ENCODE data around the gene DACH1. TPM values are rescaled to one million over a fixed set of nuclear protein-coding genes. Genes with fewer than 3 reads are reported as not detected.

The DACH1 gene
- total and polyA plus RNA-seq, 2 donors from 2014 or later = 5.3 to 10.4 TPM

GRCh38 chr13:71702253-71702652 is 164.8 kb downstream of the DACH1 start:
- no peak overlapping the region for H3K4me3 ChIP-seq (ENCODE audit: low read length in 3 of 3)
- TF ChIP-seq CTCF (IDR thresholded peaks at IDR 0.05; ENCODE audit: borderline replicate concordance, extremely low read depth, insufficient read depth) = no peak
- no peak overlapping the region for H3K9ac ChIP-seq (ENCODE audit: low read length in 3 of 3)
- DNase-seq (no peak), FAIRE-seq (no peak)
- H3K9me3 ChIP-seq (ENCODE audit: control insufficient read depth in 2 of 3, insufficient read depth in 1 of 3, low read length in 3 of 3) = no peaks in the 10 kb centered on the region
- H3K4me1 ChIP-seq (ENCODE audit: control insufficient read depth in 2 of 3, insufficient read depth in 2 of 3, low read depth in 1 of 3, low read length in 3 of 3) = no peaks in the 10 kb centered on the region
- H3K27ac ChIP-seq (ENCODE audit: low read depth in 2 of 2, low read length in 2 of 2) = no peak overlapping the region
- peaks cover 0 to 4% (median 0%) of the 10 kb centered on the region in 3 donors for H3K36me3 ChIP-seq (ENCODE audit: control insufficient read depth in 2 of 3, insufficient read depth in 3 of 3, low read length in 3 of 3)
- intact Hi-C loops (cut with DNase I) = no loop called here
- H3K27me3 ChIP-seq (ENCODE audit: control insufficient read depth, insufficient read depth, low read length) = no peaks in the 10 kb centered on the region

GRCh38 chr13:71701741-71702140 is 165.3 kb downstream of the DACH1 start:
- Histone ChIP-seq H3K27me3 (ENCODE audit: control insufficient read depth, insufficient read depth, low read length) (no peaks in the 10 kb centered on the region), H3K9ac (ENCODE audit: low read length in 3 of 3) (no peak overlapping the region), H3K27ac (ENCODE audit: low read depth in 2 of 2, low read length in 2 of 2) (no peak overlapping the region), H3K4me1 (ENCODE audit: control insufficient read depth in 2 of 3, insufficient read depth in 2 of 3, low read depth in 1 of 3, low read length in 3 of 3) (no peaks in the 10 kb centered on the region), H3K4me3 (ENCODE audit: low read length in 3 of 3) (no peak overlapping the region), H3K9me3 (ENCODE audit: control insufficient read depth in 2 of 3, insufficient read depth in 1 of 3, low read length in 3 of 3) (no peaks in the 10 kb centered on the region), H3K36me3 (ENCODE audit: control insufficient read depth in 2 of 3, insufficient read depth in 3 of 3, low read length in 3 of 3) (peaks cover 0 to 4% (median 0%) of the 10 kb centered on the region in 3 donors)
- no peak for FAIRE-seq
- DNase-seq = no peak
- intact Hi-C loops (cut with DNase I) = no loop called here
- no peak for TF ChIP-seq CTCF (IDR thresholded peaks at IDR 0.05; ENCODE audit: borderline replicate concordance, extremely low read depth, insufficient read depth)

GRCh38 chr13:71699342-71699741 is 167.7 kb downstream of the DACH1 start:
- Histone ChIP-seq H3K27ac (ENCODE audit: low read depth in 2 of 2, low read length in 2 of 2) (no peak overlapping the region), H3K4me3 (ENCODE audit: low read length in 3 of 3) (no peak overlapping the region), H3K27me3 (ENCODE audit: control insufficient read depth, insufficient read depth, low read length) (no peaks in the 10 kb centered on the region), H3K9ac (ENCODE audit: low read length in 3 of 3) (no peak overlapping the region), H3K36me3 (ENCODE audit: control insufficient read depth in 2 of 3, insufficient read depth in 3 of 3, low read length in 3 of 3) (peaks cover 0 to 3% (median 0%) of the 10 kb centered on the region in 3 donors), H3K9me3 (ENCODE audit: control insufficient read depth in 2 of 3, insufficient read depth in 1 of 3, low read length in 3 of 3) (no peaks in the 10 kb centered on the region), H3K4me1 (ENCODE audit: control insufficient read depth in 2 of 3, insufficient read depth in 2 of 3, low read depth in 1 of 3, low read length in 3 of 3) (no peaks in the 10 kb centered on the region)
- intact Hi-C loops (cut with DNase I) = no loop called here
- DNase-seq = no peak
- TF ChIP-seq CTCF (IDR thresholded peaks at IDR 0.05; ENCODE audit: borderline replicate concordance, extremely low read depth, insufficient read depth) = no peak
- FAIRE-seq = no peak

- no peaks in the 10 kb centered on the region for H3K9me3 ChIP-seq (ENCODE audit: control insufficient read depth in 2 of 3, insufficient read depth in 1 of 3, low read length in 3 of 3)
- no peak for FAIRE-seq
- H3K36me3 ChIP-seq (ENCODE audit: control insufficient read depth in 2 of 3, insufficient read depth in 3 of 3, low read length in 3 of 3) = no peaks in the 10 kb centered on the region
- no peak overlapping the region for H3K9ac ChIP-seq (ENCODE audit: low read length in 3 of 3)
- intact Hi-C loops (cut with DNase I) = no loop called here
- H3K4me3 ChIP-seq (ENCODE audit: low read length in 3 of 3) = no peak overlapping the region
- H3K27ac ChIP-seq (ENCODE audit: low read depth in 2 of 2, low read length in 2 of 2) = no peak overlapping the region
- TF ChIP-seq CTCF (IDR thresholded peaks at IDR 0.05; ENCODE audit: borderline replicate concordance, extremely low read depth, insufficient read depth) = no peak
- H3K4me1 ChIP-seq (ENCODE audit: control insufficient read depth in 2 of 3, insufficient read depth in 2 of 3, low read depth in 1 of 3, low read length in 3 of 3) = no peaks in the 10 kb centered on the region
- no peak for DNase-seq
- no peaks in the 10 kb centered on the region for H3K27me3 ChIP-seq (ENCODE audit: control insufficient read depth, insufficient read depth, low read length)
Measured at GRCh38 chr13:71695662-71696061, 171.3 kb downstream of the DACH1 start.
